RWPE2 (cell line): ENCODE data around the gene HSDL1.
A peak's percentile ranks its signal among the peaks of the same experiment; 100 is the strongest.

Experiments
- ATAC-seq: fragments of 200-7000 bp; cut with Tn5 transposase; 3 replicates; pipeline ENCODE4 v1.9.1; 2021; ENCODE audit warnings: low read depth
- DNase-seq: peaks from one replicate; pipeline ENCODE4 v3.0.0-alpha.2; 2020; ENCODE audit warnings: low spot score
- H3K27ac ChIP-seq: fragments of 450-650 bp; 2 replicates; pipeline ENCODE4 v1.5.1; 2017; ENCODE audit warnings: mild to moderate bottlenecking; ENCODE audit not compliant: poor library complexity, severe bottlenecking
- H3K27me3 ChIP-seq: fragments of 250-450 bp; sonication (Bioruptor Pico); 2 replicates; pipeline ENCODE4 v1.5.1; 2021; ENCODE audit warnings: mild to moderate bottlenecking, moderate library complexity; ENCODE audit not compliant: insufficient read depth, poor library complexity, severe bottlenecking
- H3K36me3 ChIP-seq: fragments of 250-450 bp; sonication (Bioruptor Pico); 2 replicates; pipeline ENCODE4 v1.5.1; 2020; ENCODE audit warnings: low read depth, mild to moderate bottlenecking, moderate library complexity
- H3K4me1 ChIP-seq: fragments of 250-450 bp; sonication (Bioruptor Pico); 2 replicates; pipeline ENCODE4 v1.5.1; 2021; ENCODE audit warnings: mild to moderate bottlenecking, moderate library complexity; ENCODE audit not compliant: insufficient read depth, poor library complexity, severe bottlenecking
- H3K4me3 ChIP-seq: fragments of 250-450 bp; sonication (Bioruptor Pico); 2 replicates; pipeline ENCODE4 v1.5.1; 2021; ENCODE audit warnings: mild to moderate bottlenecking, moderate library complexity; ENCODE audit not compliant: severe bottlenecking
- H3K9me3 ChIP-seq: fragments of 250-450 bp; sonication (Bioruptor Pico); 2 replicates; pipeline ENCODE4 v1.5.1; 2021; ENCODE audit warnings: mild to moderate bottlenecking, moderate library complexity; ENCODE audit not compliant: severe bottlenecking
- CTCF ChIP-seq: fragments of 450-650 bp; IDR thresholded peaks from one replicate; pipeline ENCODE4 v1.5.1; 2017; ENCODE audit warnings: mild to moderate bottlenecking, moderate library complexity; ENCODE audit not compliant: poor library complexity, severe bottlenecking

The HSDL1 gene

GRCh38 chr16:84177741-84178073, 32.7 kb upstream of the HSDL1 start:
- Histone ChIP-seq H3K27me3 (no peaks in the 10 kb centered on the region), H3K36me3 (peaks cover 22% of the 10 kb centered on the region), H3K4me3 (no peak overlapping the region), H3K9me3 (no peaks in the 10 kb centered on the region), H3K27ac (peak overlapping the region; percentile 67), H3K4me1 (peaks cover 16% of the 10 kb centered on the region)
- no peak for TF ChIP-seq CTCF
- ATAC-seq (no peak), DNase-seq (no peak)

- Histone ChIP-seq H3K9me3 (no peaks in the 10 kb centered on the region), H3K36me3 (peaks cover 14% of the 10 kb centered on the region), H3K4me1 (peaks cover 16% of the 10 kb centered on the region), H3K27ac (peak overlapping the region; percentile 67), H3K27me3 (no peaks in the 10 kb centered on the region), H3K4me3 (no peak overlapping the region)
- TF ChIP-seq CTCF: no peak
- peak; percentile 6 for ATAC-seq
- DNase-seq: no peak
Measured at GRCh38 chr16:84176192-84177053, 31.4 kb upstream of the HSDL1 start.

GRCh38 chr16:84175350-84176081, 30.5 kb upstream of the HSDL1 start:
- DNase-seq (no peak), ATAC-seq (peak; percentile 73)
- H3K27ac ChIP-seq: no peak overlapping the region
- H3K4me1 ChIP-seq: peaks cover 16% of the 10 kb centered on the region
- no peaks in the 10 kb centered on the region for H3K27me3 ChIP-seq
- no peaks in the 10 kb centered on the region for H3K9me3 ChIP-seq
- H3K36me3 ChIP-seq: peaks cover 13% of the 10 kb centered on the region
- H3K4me3 ChIP-seq: no peak overlapping the region
- TF ChIP-seq CTCF: peak; percentile 89

- no peak for TF ChIP-seq CTCF
Measured at GRCh38 chr16:84174396-84174795, 29.4 kb upstream of the HSDL1 start.

More at GRCh38 chr16:84174396-84174795, 29.4 kb upstream of the HSDL1 start:
- Histone ChIP-seq H3K27ac (no peak overlapping the region), H3K4me3 (no peak overlapping the region), H3K4me1 (peaks cover 16% of the 10 kb centered on the region), H3K9me3 (no peaks in the 10 kb centered on the region), H3K27me3 (no peaks in the 10 kb centered on the region), H3K36me3 (peaks cover 10% of the 10 kb centered on the region)
- ATAC-seq (no peak), DNase-seq (no peak)
